Heart left ventricle (tissue), 16 donors: ENCODE measurements around the gene ARMCX2. TPM values are rescaled to one million over a fixed set of nuclear protein-coding genes. Genes with fewer than 3 reads are reported as not detected.

Source experiments
- ATAC-seq, 4 donors: fragments of 200-7000 bp; cut with Tn5 transposase; one replicate each; pipeline ENCODE4 v1.9.1; 2020 to 2022; ENCODE audit warnings: moderate library complexity in 4 of 4, mild to moderate bottlenecking in 3 of 4, moderate number of reproducible peaks in 1 of 4
- DNase-seq, 5 donors: peaks; one replicate each; pipeline ENCODE4 v3.0.0-alpha.2; 2020
- H3K27ac ChIP-seq, 12 donors: fragments of 200-600 bp; sonication (generic) in 4 of 12; one replicate each; pipeline versions ENCODE4 v1.5.0 to v1.8.0; 2016 to 2022; ENCODE audit warnings: mild to moderate bottlenecking in 2 of 12
- H3K27me3 ChIP-seq, 9 donors: fragments of 200-600 bp; sonication (generic) in 2 of 9; one replicate each; pipeline versions ENCODE4 v1.5.1 to v1.8.0; 2016 to 2022; ENCODE audit warnings: mild to moderate bottlenecking in 3 of 9
- H3K36me3 ChIP-seq, 9 donors: fragments of 200-600 bp; sonication (generic) in 2 of 9; one replicate each; pipeline versions ENCODE4 v1.5.0 to v1.8.0; 2018 to 2022; ENCODE audit warnings: mild to moderate bottlenecking in 2 of 9
- H3K4me1 ChIP-seq, 12 donors: fragments of 200-600 bp; sonication (generic) in 4 of 12; one replicate each; pipeline versions ENCODE4 v1.5.0 to v1.8.0; 2016 to 2022; ENCODE audit warnings: mild to moderate bottlenecking in 3 of 12
- H3K4me3 ChIP-seq, 12 donors: fragments of 200-600 bp; sonication (generic) in 4 of 12; one replicate each; pipeline versions ENCODE4 v1.5.0 to v1.8.0; 2017 to 2022; ENCODE audit warnings: mild to moderate bottlenecking in 9 of 12, moderate library complexity in 4 of 12
- H3K9me3 ChIP-seq, 12 donors: fragments of 200-600 bp; sonication (generic) in 4 of 12; one replicate each; pipeline versions ENCODE4 v1.5.0 to v1.8.0; 2016 to 2022; ENCODE audit warnings: mild to moderate bottlenecking in 1 of 12
- POLR2A ChIP-seq, 2 donors: fragments of 450-650 bp; IDR thresholded peaks; one replicate each; pipeline ENCODE4 v1.6.1; 2017; ENCODE audit warnings: antibody characterized with exemption in 2 of 2, mild to moderate bottlenecking in 2 of 2, moderate library complexity in 2 of 2
- WGBS, 4 donors: extraction: QIAGEN DNeasy Blood & Tissue Kit in 2 of 4; methylation state at CpG; one replicate each; pipeline versions ENCODE4 v1.1.5 to v1.1.7; 2013 to 2018; 5-methylcytosine and 5-hydroxymethylcytosine counted together
- intact Hi-C, 10 donors: fragments of 100-400 bp; cut with DNase I; formaldehyde crosslinking; loops; one replicate each; pipeline versions ENCODE4 v1.11.1 to v1.14.2; 2022
- polyA plus RNA-seq, 2 donors: library from polyadenylated mRNA; stranded (reverse); fragments of 200-250 nt; gene quantifications; one replicate each; pipeline ENCODE4 v1.2.3, GENCODE V29; 2013
- total RNA-seq, 9 donors: library from RNA; depleted of rRNA in 2 of 9; stranded (reverse); fragments of >200 nt in 2 of 9; fragmentation: NEBNext Ultra II Directional in 3 of 9; extraction: Animal tissue kit (Norgen Biotek cat#: 25700) in 3 of 9; gene quantifications; one replicate each; pipeline versions ENCODE4 v1.1.0 to v1.2.4, GENCODE V29; 2016 to 2023
- TF ChIP-seq, protein P1 (sequence below), 12 donors: fragments of 200-600 bp; sonication (generic) in 4 of 12; IDR thresholded peaks; one replicate each; pipeline versions ENCODE4 v1.5.0 to v1.8.0; 2018 to 2022; ENCODE audit warnings: antibody characterized with exemption in 12 of 12, mild to moderate bottlenecking in 5 of 12
- donor health status: ischemic (EF 13 %, LVEDD 7.1; RV severe dilation, severe dysfunction).
- donor health status: healthy with polysubstance abuse.
- donor health status: DM: no; HTN: yes; CAD: no.
- donor health status: DM: no; HTN: no; CAD: no.
- donor health status: ischemic (EF 25% LVEDD 6.9; RV normal size, moderate dysfunction).
- donor health status: ischemic (EF 25% LVEDD 5.7; RV mildly dilated, moderate dysfunction).
- donor health status: healthy.
- donor health status: DM: yes; HTN: yes; CAD: no.
- donor health status: ischemic (EF 35%, LVEDD 5.7; RV mildly dilated, moderate dysfunction).
- donor health status: nonischemic (EF 11% LVEDD 7.7; RV severe dilation, severe dysfunction).
- donor health status: DM: yes; HTN: yes; CAD: no.
- donor health status: PGD.
- donor health status: ischemic (EF 29% LVEDD 5.4; RV normal size, mild dysfunction).
- donor health status: nonischemic (EF 23%, LVEDD 6.1; RV moderate dilation, normal function).

The ARMCX2 gene
- total and polyA plus RNA-seq, 11 donors = 14.0 to 45.4 (median 36.6) TPM

DNA sequence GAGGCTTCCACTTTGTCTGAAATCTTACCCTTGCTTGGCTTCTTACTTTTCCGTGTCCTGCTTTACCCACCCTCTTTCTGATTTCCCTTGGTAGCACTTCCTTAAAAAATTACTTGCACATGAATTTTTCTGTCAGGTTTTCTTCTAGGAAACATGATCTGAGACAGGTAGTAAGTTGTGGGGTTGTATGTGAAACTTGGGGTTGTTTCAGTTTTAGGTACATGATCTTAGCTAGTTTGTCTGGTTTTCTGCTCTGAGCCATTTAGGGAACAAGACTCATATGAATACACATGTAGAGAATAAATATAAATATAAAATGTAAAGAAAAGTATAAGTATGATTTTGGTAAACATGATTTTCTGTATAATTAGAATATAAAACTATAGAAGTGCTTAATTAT lies 17.4 kb upstream of the ARMCX2 start:
- intact Hi-C loops = no loop called here
- no peaks in the 10 kb centered on the region for H3K4me1 ChIP-seq
- no peak for TF ChIP-seq POLR2A (IDR thresholded peaks at IDR 0.05)
- TF ChIP-seq, protein P1, sequence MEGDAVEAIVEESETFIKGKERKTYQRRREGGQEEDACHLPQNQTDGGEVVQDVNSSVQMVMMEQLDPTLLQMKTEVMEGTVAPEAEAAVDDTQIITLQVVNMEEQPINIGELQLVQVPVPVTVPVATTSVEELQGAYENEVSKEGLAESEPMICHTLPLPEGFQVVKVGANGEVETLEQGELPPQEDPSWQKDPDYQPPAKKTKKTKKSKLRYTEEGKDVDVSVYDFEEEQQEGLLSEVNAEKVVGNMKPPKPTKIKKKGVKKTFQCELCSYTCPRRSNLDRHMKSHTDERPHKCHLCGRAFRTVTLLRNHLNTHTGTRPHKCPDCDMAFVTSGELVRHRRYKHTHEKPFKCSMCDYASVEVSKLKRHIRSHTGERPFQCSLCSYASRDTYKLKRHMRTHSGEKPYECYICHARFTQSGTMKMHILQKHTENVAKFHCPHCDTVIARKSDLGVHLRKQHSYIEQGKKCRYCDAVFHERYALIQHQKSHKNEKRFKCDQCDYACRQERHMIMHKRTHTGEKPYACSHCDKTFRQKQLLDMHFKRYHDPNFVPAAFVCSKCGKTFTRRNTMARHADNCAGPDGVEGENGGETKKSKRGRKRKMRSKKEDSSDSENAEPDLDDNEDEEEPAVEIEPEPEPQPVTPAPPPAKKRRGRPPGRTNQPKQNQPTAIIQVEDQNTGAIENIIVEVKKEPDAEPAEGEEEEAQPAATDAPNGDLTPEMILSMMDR (IDR thresholded peaks at IDR 0.05) = no peak
- WGBS, 4 donors = 50 to 67% (median 58%) methylated on average over 1 of the region's 1 CpG
- peaks cover 0 to 30% (median 0%) of the 10 kb centered on the region in 9 donors for H3K27me3 ChIP-seq
- no peak overlapping the region for H3K27ac ChIP-seq
- H3K9me3 ChIP-seq = peaks cover 0 to 4% (median 0%) of the 10 kb centered on the region in 12 donors
- ATAC-seq (no peak), DNase-seq (no peak)
- H3K36me3 ChIP-seq = no peaks in the 10 kb centered on the region
- no peak overlapping the region for H3K4me3 ChIP-seq

DNA sequence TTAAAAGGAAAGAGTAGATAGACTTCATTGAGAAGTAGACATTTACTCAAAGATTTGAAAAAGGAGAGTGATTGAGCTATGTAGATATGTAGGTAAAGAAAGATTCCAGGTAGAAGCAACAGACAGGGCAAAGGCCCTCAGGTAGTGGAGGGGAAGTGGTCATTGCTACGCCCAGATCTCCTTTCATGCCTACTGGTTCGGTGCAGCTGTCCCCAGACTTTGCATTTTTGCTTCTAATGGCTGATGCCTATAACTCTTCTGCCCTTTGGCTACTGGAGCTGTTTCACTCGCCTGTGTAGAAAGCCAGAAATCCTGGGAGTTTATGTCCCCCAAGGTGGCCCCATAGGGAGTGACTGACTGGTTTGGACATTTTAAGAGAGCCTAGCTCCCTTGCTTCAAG lies 16.9 kb upstream of the ARMCX2 start:
- H3K9me3 ChIP-seq = peaks cover 0 to 4% (median 0%) of the 10 kb centered on the region in 12 donors
- no peaks in the 10 kb centered on the region for H3K36me3 ChIP-seq
- H3K4me1 ChIP-seq = no peaks in the 10 kb centered on the region
- H3K4me3 ChIP-seq = no peak overlapping the region
- ATAC-seq = no peak
- intact Hi-C loops = no loop called here
- TF ChIP-seq, protein P1 (IDR thresholded peaks at IDR 0.05) = no peak
- no peak for TF ChIP-seq POLR2A (IDR thresholded peaks at IDR 0.05)
- H3K27ac ChIP-seq = no peak overlapping the region
- H3K27me3 ChIP-seq = peaks cover 0 to 30% (median 0%) of the 10 kb centered on the region in 9 donors
- 47 to 75% (median 63%) methylated on average over 3 of the region's 3 CpGs for WGBS, 4 donors
- DNase-seq = no peak

DNA sequence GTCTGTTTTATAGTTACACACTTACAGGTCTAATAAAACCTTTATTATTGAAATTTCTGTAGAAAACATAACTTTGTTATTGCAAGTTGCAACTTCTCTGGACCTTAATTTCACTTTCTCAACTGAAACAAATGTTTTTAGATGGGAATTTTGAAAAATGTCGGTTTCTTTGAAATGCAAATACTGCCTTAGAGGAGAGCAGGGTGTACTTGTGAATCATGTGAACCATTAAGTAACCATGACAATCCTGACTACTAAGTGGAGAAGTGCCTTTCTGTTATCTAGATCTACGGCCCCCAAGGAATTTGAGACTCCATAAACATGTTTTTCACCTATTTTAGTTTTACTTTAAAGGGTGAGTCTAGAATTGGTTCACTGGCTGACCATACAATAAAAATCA lies 8.5 kb upstream of the ARMCX2 start:
- Histone ChIP-seq H3K9me3 (no peaks in the 10 kb centered on the region), H3K27ac (no peak overlapping the region), H3K4me3 (no peak overlapping the region), H3K36me3 (no peaks in the 10 kb centered on the region), H3K27me3 (peaks cover 0 to 24% (median 0%) of the 10 kb centered on the region in 9 donors), H3K4me1 (no peaks in the 10 kb centered on the region)
- 31 to 50% (median 42%) methylated on average over 2 of the region's 2 CpGs for WGBS, 4 donors
- intact Hi-C loops = no loop called here
- no peak for TF ChIP-seq POLR2A (IDR thresholded peaks at IDR 0.05)
- TF ChIP-seq, protein P1 (IDR thresholded peaks at IDR 0.05) = no peak
- DNase-seq (no peak), ATAC-seq (no peak)

DNA sequence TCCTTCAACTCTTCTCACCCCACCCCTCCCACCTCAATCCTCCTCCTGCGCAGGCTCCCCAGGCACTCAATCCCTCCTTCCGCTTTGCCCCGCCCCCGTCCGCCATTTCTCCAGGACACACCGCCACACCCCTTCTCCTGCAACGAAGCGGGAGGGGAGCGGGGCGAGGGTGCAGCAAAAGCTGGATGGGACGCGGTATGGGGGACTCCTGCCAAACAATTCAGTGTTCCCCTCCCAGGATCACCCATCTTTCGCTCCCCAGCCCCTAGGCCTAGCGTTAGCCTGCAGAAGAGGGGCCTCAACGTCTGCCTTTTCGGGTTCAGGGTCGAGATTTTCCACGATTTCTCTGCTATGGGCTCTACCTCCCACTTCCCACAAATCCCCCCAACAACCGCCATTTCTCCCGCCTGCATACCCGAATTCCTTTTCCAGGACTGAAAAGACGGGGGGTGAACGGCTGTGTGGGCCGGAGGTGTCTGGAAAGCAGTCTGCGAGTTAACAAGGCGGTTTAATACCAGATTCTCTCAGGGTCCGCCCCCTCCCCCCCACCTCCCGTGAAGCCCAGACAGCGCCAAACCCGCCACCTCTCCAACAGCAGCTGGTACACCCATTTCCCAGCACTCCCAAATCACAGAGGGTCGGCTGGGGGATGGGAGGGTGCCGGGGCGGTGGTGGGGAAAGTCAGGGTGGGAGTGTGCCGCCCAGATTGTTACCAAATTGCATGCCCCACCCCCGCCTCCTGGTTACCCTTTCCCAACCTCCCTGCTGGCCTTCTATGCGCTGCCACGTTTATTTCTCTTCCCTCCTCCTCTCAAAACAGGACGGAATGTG lies 774 bp downstream of the ARMCX2 start:
- Histone ChIP-seq H3K4me3 (peak overlapping the region; percentile 32 to 83 (median 62)), H3K9me3 (no peaks in the 10 kb centered on the region), H3K27me3 (peaks cover 0 to 17% (median 0%) of the 10 kb centered on the region in 9 donors), H3K27ac (peak overlapping the region in 11 of 12 donors; percentile 6 to 75 (median 66)), H3K36me3 (peaks cover 0 to 13% (median 2%) of the 10 kb centered on the region in 9 donors), H3K4me1 (peaks cover 0 to 7% (median 0%) of the 10 kb centered on the region in 12 donors)
- ATAC-seq (peak; percentile 88 to 94 (median 91)), DNase-seq (peak; percentile 73 to 78 (median 76))
- no peak for TF ChIP-seq POLR2A (IDR thresholded peaks at IDR 0.05)
- TF ChIP-seq, protein P1 (IDR thresholded peaks at IDR 0.05) = no peak
- 1 to 29% (median 14%) methylated on average over 33 to 38 of the region's 38 CpGs for WGBS, 4 donors
- intact Hi-C loops = no loop called here
